Ishikawa (cell line): ENCODE measurements around the gene NUDT16.

ENCODE experiments used
- CEBPB ChIP-seq: IDR thresholded peaks from 2 replicates; pipeline ENCODE4 v1.6.1; 2012
- CREB1 ChIP-seq: IDR thresholded peaks from 2 replicates; pipeline ENCODE4 v1.6.1; 2012; ENCODE audit warnings: low read depth
- EGR1 ChIP-seq: IDR thresholded peaks from 2 replicates; pipeline ENCODE4 v1.6.1; 2012
- EP300 ChIP-seq: IDR thresholded peaks from 2 replicates; pipeline ENCODE4 v1.6.1; 2012; ENCODE audit warnings: borderline replicate concordance
- FOXM1 ChIP-seq: IDR thresholded peaks from 2 replicates; pipeline ENCODE4 v1.6.1; 2012; ENCODE audit warnings: low read depth, borderline replicate concordance
- MAX ChIP-seq: IDR thresholded peaks from 2 replicates; pipeline ENCODE4 v1.6.1; 2012
- NFIC ChIP-seq: IDR thresholded peaks from 2 replicates; pipeline ENCODE4 v1.6.1; 2012
- RAD21 ChIP-seq: IDR thresholded peaks from 2 replicates; pipeline ENCODE4 v1.6.1; 2012; ENCODE audit warnings: low read depth
- REST ChIP-seq: IDR thresholded peaks from 2 replicates; pipeline ENCODE4 v1.6.1; 2012; ENCODE audit warnings: low read depth, mild to moderate bottlenecking
- TAF1 ChIP-seq: IDR thresholded peaks from 2 replicates; pipeline ENCODE4 v1.6.1; 2012; ENCODE audit warnings: low read depth, mild to moderate bottlenecking
- TCF12 ChIP-seq: IDR thresholded peaks from 2 replicates; pipeline ENCODE4 v1.6.1; 2012; ENCODE audit warnings: low read depth
- TEAD4 ChIP-seq: IDR thresholded peaks from 2 replicates; pipeline ENCODE4 v1.6.1; 2012
- USF1 ChIP-seq: IDR thresholded peaks from 2 replicates; pipeline ENCODE4 v1.6.1; 2012
- YY1 ChIP-seq: IDR thresholded peaks from 2 replicates; pipeline ENCODE4 v1.6.1; 2012; ENCODE audit warnings: low read depth
- ZBTB7A ChIP-seq: IDR thresholded peaks from 2 replicates; pipeline ENCODE4 v1.6.1; 2012; ENCODE audit warnings: low read depth

The NUDT16 gene

GRCh38 chr3:131394400-131394799 is 12.8 kb downstream of the NUDT16 start:
- TF ChIP-seq MAX (no peak), TCF12 (no peak), EP300 (no peak), TEAD4 (no peak), FOXM1 (no peak)

- TF ChIP-seq USF1: peak; percentile 46; the same call in 1 of the 2 replicates
- no peak for TF ChIP-seq EP300
Observed at GRCh38 chr3:131396170-131396569, 14.6 kb downstream of the NUDT16 start.

GRCh38 chr3:131397889-131398288 is 16.3 kb downstream of the NUDT16 start:
- TF ChIP-seq TCF12 (no peak), ZBTB7A (no peak), MAX (no peak), TEAD4 (no peak), RAD21 (no peak)

- no peak for TF ChIP-seq ZBTB7A
Observed at GRCh38 chr3:131401978-131402377, 20.4 kb downstream of the NUDT16 start.

- TF ChIP-seq MAX: no peak
- TF ChIP-seq TCF12: no peak
- no peak for TF ChIP-seq EP300
- TF ChIP-seq EGR1: no peak
Observed at GRCh38 chr3:131402391-131403039, 20.9 kb downstream of the NUDT16 start.

GRCh38 chr3:131403216-131403895 is 21.8 kb downstream of the NUDT16 start:
- TF ChIP-seq EGR1 (no peak), TAF1 (no peak)

GRCh38 chr3:131405411-131405810 is 23.8 kb downstream of the NUDT16 start:
- TF ChIP-seq TEAD4 (no peak), RAD21 (no peak), YY1 (no peak), EGR1 (no peak), MAX (no peak), USF1 (no peak), FOXM1 (no peak), CREB1 (no peak), NFIC (no peak), TAF1 (no peak), EP300 (no peak), ZBTB7A (no peak), TCF12 (no peak)

GRCh38 chr3:131406274-131406673 is 24.7 kb downstream of the NUDT16 start:
- no peak for TF ChIP-seq REST
- TF ChIP-seq TEAD4: no peak
- TF ChIP-seq CREB1: no peak
- no peak for TF ChIP-seq EGR1
- TF ChIP-seq FOXM1: no peak
- TF ChIP-seq MAX: no peak
- no peak for TF ChIP-seq ZBTB7A
- TF ChIP-seq NFIC: no peak
- no peak for TF ChIP-seq USF1
- no peak for TF ChIP-seq TCF12
- no peak for TF ChIP-seq RAD21
- no peak for TF ChIP-seq CEBPB
- no peak for TF ChIP-seq YY1
- no peak for TF ChIP-seq TAF1
- no peak for TF ChIP-seq EP300
